G401.6 (cell line): ENCODE measurements around the gene TOGARAM2.

ENCODE experiments used
- FAIRE-seq: peaks from 2 replicates; lab custom pipeline; 2012; peaks lifted over from hg19 to GRCh38; lab: Jason Lieb, UNC

Gene TOGARAM2

DNA sequence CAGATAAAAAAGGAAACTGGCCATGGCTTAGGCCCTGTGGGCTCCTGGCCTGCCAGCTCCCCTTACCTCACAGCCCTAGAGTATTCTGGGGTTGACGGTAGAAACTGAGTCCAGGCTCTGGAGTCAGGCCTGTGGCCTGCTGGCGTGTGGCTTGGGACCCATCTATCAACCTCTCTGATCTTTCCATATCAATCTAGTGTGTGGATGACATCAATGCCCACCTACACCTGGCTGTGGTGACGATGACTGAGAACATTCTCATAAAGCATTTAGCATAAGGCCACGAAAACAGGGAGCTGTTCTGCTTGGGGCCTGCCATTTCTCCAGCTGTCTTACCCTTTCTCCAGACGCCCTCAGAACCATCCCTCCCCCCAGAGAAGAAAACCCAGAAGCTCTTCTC is 75.4 kb downstream of the TOGARAM2 start:
- FAIRE-seq: no peak

DNA sequence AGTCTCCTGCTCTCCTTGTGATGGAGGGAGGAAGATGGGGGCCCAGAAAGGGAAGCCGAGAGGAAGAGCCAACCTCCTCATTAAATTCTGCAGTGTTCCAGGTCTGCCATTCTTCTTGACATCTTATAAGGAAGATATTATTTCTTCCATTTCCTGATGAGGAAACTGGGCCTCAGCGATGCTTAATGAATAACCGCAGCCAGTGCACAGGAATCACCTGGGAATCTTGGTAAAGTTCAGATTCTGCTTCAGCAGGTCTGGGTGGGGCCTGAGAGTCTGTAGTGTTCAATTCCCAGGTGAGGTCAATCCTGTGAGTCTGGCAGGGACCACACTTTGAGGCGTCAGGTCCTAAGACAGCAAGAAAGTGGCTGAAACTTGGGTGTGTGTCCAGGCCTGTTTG is 75.9 kb downstream of the TOGARAM2 start:
- no peak for FAIRE-seq

DNA sequence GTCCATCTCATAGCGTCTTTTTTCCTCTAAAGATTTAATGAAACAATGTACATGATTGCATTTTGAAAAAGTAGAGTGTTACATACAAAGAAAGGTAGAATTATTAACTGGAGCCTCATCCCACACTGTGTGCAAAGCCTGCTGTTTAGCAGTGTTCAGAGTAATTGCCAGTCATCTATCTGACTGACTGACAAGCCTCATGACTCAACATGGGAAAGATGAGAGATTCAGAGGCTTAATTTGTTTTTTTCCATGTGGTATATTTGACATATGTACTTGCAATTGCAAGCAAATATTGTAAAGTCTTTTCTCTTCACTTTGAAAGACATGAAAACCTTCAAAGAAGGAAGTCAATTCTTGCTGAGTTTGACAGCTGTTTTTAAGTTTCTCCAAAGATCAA is 78.5 kb downstream of the TOGARAM2 start:
- FAIRE-seq: no peak

DNA sequence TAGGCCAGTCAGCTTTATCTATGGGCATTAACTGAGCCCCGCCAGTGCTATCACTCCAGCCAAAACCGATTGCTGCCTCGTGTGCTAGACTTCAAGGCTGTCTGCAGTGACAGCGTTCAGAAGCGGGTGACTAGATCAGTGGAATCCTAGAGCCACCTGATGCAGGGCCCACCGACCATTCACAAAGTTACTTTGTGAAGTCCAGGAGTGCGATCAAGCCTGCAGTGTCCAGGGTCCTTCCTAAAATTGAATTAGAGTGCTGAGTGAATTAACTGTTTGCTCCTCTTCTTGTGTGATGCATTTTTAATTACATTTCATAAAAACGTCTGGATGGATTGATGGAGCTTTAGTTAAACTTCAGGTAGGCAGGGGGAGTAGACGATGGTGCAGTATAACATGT is 79.3 kb downstream of the TOGARAM2 start:
- FAIRE-seq: no peak

DNA sequence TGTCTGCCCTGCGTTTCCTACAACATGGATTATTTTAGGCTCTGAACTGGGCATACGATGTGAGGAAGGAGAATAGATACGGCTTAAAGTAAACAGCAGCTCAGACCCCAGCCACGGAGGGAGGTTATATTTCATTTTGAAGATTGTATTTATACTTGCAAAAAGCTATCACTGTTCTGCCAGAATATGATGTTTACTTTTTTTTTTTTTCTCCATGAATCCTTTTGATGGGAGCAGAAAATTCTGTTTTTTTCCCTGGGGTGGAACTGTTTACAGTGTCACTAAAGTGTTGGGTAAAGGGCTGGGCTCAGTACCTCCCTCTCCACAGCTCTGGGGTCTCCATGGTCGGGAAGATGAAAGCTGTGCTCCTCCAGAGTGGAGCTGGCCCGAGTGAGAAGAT is 80.1 kb downstream of the TOGARAM2 start:
- FAIRE-seq: no peak

DNA sequence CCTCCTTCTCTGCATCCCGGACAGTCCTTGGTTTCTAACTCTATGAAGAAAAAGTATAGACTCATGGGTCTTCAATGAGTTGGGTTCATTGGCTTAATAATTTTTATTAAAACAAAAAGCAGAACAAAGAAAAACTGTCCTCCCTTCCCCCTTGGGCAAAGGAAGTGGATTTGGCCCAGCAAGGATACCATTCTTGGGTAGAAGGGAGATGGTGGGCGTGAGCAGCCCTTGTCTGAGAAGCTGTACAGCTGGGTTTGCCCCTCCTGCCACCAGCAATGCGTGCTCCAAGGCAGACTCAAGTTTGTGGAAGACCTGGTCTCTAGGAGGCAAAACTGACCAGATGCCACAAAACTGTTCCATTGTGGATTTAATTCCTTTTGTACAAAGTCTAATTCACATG is 80.5 kb downstream of the TOGARAM2 start:
- no peak for FAIRE-seq

GRCh38 chr2:29062371-29062770 is 81.3 kb downstream of the TOGARAM2 start:
- FAIRE-seq: no peak

- FAIRE-seq: no peak
These were observed 82.0 kb downstream of the TOGARAM2 start for GRCh38 chr2:29063056-29063455.

GRCh38 chr2:29063646-29064345 is 82.7 kb downstream of the TOGARAM2 start:
- FAIRE-seq: no peak

GRCh38 chr2:29064346-29064715 is 83.2 kb downstream of the TOGARAM2 start:
- FAIRE-seq: no peak

DNA sequence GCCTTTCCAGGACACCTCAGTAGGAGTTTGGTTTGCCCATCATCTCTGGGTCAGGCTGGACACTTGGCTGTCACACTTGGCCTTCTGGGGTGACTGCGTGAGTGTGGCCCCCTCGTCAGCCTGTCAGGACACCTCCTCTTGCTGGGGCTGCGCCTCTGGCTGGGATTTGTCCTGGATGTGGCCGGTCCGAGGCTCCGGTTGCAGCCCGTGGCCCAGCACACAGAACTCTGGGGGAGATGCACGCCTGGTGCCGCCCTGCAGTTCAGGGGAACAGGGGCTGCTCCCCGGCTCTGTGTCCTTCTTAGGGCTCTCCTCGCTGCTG is 83.6 kb downstream of the TOGARAM2 start:
- FAIRE-seq: no peak

DNA sequence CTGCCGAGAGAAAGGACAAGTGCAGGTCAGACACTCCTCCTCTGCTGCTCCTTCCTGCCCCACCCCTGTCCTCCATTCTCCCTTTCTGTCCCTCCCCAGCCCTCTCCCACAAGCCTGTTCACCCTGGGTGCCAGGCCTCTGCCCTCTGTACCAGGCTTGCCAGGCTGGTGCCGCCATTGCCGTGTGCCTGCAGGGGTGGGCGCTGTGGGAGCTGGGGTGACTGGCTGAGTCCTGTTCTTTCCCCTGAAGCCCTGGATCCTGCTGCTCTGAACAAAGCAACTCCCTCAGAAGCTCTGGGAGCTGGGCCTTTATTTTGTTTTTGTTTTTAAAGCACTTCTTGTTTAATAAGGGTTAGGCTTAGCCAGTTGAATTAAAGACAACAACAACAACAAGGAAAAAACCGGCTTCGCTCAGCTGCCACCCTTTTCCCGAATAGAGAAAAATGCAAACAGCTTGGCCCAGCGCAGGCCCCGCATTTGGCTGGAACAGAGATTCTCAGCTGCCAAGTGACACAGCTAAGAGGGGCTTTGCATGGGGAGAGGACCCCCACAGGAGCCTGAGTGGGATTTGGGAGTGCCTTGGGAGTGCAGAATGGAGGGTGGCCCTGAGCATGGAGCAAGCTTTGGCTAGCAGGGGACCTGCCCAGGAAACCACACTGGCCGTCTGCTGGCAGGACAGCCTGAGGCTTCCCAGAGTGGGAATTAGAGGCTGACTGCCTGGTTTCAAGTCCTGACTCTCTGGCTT is 84.1 kb downstream of the TOGARAM2 start:
- no peak for FAIRE-seq

DNA sequence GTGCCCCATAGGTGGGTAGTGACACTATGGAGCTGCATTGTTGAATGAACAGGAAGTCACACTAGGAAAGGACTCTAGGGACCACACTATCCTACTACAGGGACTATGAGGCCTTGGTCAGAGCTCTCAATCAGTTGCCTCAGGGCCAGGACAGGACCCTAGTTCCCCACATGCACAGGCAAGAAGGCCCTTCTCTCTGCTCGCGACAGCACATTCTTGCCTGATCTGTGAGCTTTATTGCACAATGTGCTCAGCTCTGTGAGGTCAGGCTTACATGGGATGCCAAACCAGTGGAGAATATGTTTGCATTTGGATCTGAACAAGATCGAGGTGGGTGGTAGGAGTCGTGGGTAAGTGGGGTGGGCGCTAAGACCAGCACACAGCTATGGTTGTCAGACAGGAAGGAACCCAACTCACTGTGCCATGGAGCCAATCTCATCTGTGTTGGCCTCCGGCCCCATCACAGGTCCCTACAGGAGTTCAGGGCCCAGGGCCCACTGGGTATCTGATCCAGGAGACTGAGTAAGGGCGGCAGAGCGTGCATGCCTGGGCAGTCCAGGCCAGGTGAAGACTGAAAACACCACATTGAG is 85.3 kb downstream of the TOGARAM2 start:
- no peak for FAIRE-seq

DNA sequence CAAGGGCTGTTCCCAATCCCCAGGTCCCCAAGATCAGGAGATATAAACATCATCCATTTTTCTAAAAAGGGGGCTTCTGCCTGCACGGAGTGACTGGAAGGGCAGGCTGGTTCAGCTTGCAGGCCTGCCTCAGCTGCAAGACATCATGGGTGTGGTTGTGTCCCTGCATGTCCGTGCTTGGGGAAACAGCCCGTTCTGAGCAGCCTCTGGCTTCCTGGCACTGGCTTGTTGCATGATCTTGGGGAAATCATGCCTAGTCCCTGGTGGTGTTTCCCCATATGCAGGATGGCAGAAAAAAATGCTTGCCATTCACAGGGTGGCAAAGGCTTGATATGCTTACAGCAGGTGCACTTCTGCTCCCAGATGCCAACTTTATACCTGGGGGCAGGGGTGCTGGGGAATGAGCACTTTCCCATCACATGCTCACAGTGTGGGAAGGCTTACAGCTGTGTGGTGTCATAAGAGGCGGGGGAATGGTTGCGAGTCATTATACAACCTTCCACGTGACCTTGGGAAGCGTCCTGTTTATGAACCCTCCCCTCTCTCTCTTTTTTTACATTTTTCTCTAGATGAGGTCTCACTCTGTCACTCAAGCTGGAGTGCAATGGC is 86.0 kb downstream of the TOGARAM2 start:
- FAIRE-seq: no peak

GRCh38 chr2:29068513-29068912 is 87.4 kb downstream of the TOGARAM2 start:
- FAIRE-seq: no peak

GRCh38 chr2:29070526-29070925 is 89.4 kb downstream of the TOGARAM2 start:
- no peak for FAIRE-seq

DNA sequence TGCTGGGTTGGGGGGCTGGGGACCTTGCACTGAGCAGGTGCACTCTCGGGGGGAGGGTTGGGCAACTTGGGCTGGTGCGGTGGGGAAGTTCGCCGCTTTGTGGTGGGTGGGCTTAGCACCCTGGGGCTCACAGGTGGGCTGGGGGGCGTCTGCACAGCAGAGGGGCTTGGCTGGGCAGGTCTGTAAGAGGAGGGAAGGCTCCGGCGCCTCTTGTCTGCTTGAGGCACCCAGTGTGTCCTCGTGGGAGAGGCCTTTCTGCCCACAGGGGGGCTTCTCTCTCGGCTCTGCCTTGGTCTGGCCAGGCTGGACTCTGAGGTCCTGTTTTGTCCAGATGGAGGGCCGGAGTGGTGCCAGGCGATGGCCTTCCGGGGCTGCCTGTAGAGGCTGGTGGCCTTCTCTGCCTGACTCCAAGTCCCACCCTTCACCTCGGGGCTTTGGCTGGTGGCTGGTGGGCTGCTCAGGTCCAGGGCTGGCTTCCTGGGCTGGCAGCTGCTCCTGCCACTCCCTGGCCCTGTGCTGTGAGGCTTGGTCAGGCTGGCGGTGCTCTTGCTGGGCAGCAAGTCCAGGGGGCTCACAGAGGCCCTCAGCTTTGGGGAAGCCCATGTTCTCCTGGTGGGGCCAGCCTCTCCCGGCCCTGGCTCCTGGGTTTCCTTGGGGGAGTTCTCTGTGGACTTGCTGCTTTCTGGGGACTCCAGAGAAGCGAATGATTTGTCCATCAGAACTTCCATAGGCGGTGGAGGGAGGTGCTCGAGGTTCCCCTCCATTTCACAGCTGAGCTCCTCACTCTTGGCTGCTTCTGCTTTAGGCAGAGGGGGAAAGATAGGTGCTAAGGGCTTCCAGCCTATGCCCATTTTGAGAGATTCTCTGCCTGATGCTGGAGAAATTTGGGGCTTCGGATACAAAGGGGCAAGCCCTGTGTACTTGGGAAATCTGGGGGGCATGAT is 90.2 kb downstream of the TOGARAM2 start:
- no peak for FAIRE-seq

GRCh38 chr2:29072251-29072650 is 91.2 kb downstream of the TOGARAM2 start:
- FAIRE-seq: no peak

GRCh38 chr2:29072971-29073725 is 92.0 kb downstream of the TOGARAM2 start:
- no peak for FAIRE-seq

DNA sequence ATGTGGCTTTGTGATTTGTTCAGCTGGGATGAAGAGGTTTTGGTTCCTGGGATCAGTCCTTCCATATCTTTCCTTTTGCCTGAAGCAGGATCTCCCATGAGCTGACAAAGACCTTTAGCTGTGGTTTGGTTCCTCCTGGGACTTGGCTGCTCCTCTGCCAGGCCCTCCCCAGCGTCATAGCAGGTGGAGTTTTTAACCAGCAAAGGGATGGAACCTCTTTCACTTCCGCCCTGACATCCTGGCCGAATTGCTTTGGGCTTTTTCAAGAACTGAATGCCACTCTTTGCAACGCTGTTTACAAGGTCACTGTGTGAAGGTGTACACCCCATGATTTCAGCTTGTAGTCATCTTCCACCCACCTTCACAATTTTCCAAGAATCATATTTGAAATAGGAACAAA is 92.8 kb downstream of the TOGARAM2 start:
- no peak for FAIRE-seq

GRCh38 chr2:29074411-29074810 is 93.3 kb downstream of the TOGARAM2 start, which contains the start of gene PCARE:
Gene PCARE (minus strand): TSS chr2:29074523. CDS start chr2:29074261, 262 bp downstream.
- no peak for FAIRE-seq
